HG02610 (cell line): Measurements from ENCODE around the gene EPN2.
"Not testable (repeated sequence)": the region's sequence is repeated elsewhere in the genome, so short reads cannot be mapped to it uniquely, and the experiment has no call there.

ENCODE experiments used
- ATAC-seq: cut with Tn5 transposase; IDR thresholded peaks from one replicate; pipeline ENCODE4 v1.9.1; 2021; ENCODE audit warnings: mild to moderate bottlenecking, moderate library complexity; ENCODE audit not compliant: unreplicated experiment

Gene EPN2

GRCh38 chr17:19343256-19343630 is 106.1 kb downstream of the EPN2 start:
- no peak for ATAC-seq

GRCh38 chr17:19343671-19344151 is 106.5 kb downstream of the EPN2 start:
- no peak for ATAC-seq

GRCh38 chr17:19344311-19345066 is 107.3 kb downstream of the EPN2 start:
- ATAC-seq, result no peak

GRCh38 chr17:19345067-19345460 is 107.9 kb downstream of the EPN2 start:
- no peak for ATAC-seq

GRCh38 chr17:19345486-19346350 is 108.6 kb downstream of the EPN2 start:
- no peak for ATAC-seq

- ATAC-seq, result no peak
These were observed 109.4 kb downstream of the EPN2 start for GRCh38 chr17:19346351-19347255.

GRCh38 chr17:19347323-19348080 is 110.3 kb downstream of the EPN2 start:
- no peak for ATAC-seq

GRCh38 chr17:19348081-19348650 is 111.0 kb downstream of the EPN2 start:
- ATAC-seq, result no peak

- no peak for ATAC-seq
These were observed 111.6 kb downstream of the EPN2 start for GRCh38 chr17:19348806-19349205.

- not testable (repeated sequence) for ATAC-seq
These were observed 116.2 kb downstream of the EPN2 start for GRCh38 chr17:19353401-19353800.

GRCh38 chr17:19354748-19355147 is 117.6 kb downstream of the EPN2 start:
- no peak for ATAC-seq

- ATAC-seq, result no peak
These were observed 120.2 kb downstream of the EPN2 start for GRCh38 chr17:19357351-19357750.

GRCh38 chr17:19357761-19358160 is 120.6 kb downstream of the EPN2 start:
- ATAC-seq, result no peak

- ATAC-seq, result no peak
These were observed 122.0 kb downstream of the EPN2 start for GRCh38 chr17:19359151-19359550.

GRCh38 chr17:19359856-19360255 is 122.7 kb downstream of the EPN2 start:
- ATAC-seq, result no peak

- ATAC-seq, result no peak
These were observed 123.6 kb downstream of the EPN2 start for GRCh38 chr17:19360772-19361171.

GRCh38 chr17:19361326-19361725 is 124.2 kb downstream of the EPN2 start:
- no peak for ATAC-seq

GRCh38 chr17:19361944-19362276 is 124.7 kb downstream of the EPN2 start:
- no peak for ATAC-seq

- ATAC-seq, result peak; percentile 79
These were observed 125.3 kb downstream of the EPN2 start, which contains the start of gene B9D1 for GRCh38 chr17:19362277-19363113. TSS of gene B9D1 (minus strand) at chr17:19362723. CDS start at chr17:19362569, 154 bp downstream.
